ENCODE measurements around the gene NCOA3.

NCOA3 gene

GRCh38 chr20:47664744-47665143 is 163.1 kb downstream of the NCOA3 start:
- Histone ChIP-seq H3K4me2 (ENCODE audit: low read length) (no peak overlapping the region), H3K9me3 (ENCODE audit: control insufficient read depth, insufficient read depth, low read length) (no peaks in the 10 kb centered on the region), H3K27ac (ENCODE audit: low read depth, low read length) (no peak overlapping the region), H3K9me2 (replicated peaks; ENCODE audit: control insufficient read depth, low read length) (no peaks in the 10 kb centered on the region), H3K4me1 (ENCODE audit: control insufficient read depth, low read length) (peaks cover 3% of the 10 kb centered on the region; the same call in 1 of the 2 replicates), H4K20me1 (ENCODE audit: control insufficient read depth, insufficient read depth, low read depth, low read length) (peaks cover 10% of the 10 kb centered on the region), H3F3A (ENCODE audit: control insufficient read depth, insufficient read depth) (peaks cover 38% of the 10 kb centered on the region), H3K4me3 (ENCODE audit: low read length) (no peak overlapping the region), H3K36me3 (ENCODE audit: control insufficient read depth, low read length) (peaks cover 46% of the 10 kb centered on the region), H3K27me3 (ENCODE audit: control insufficient read depth, low read length) (no peaks in the 10 kb centered on the region), H3K79me2 (ENCODE audit: control insufficient read depth, low read length) (no peaks in the 10 kb centered on the region)
- no peak for TF ChIP-seq EZH2phosphoT487 (IDR thresholded peaks at IDR 0.05; ENCODE audit: borderline replicate concordance, low read length)
- no peak for TF ChIP-seq CTCF (IDR thresholded peaks at IDR 0.05; ENCODE audit: low read depth, low read length, poor library complexity, severe bottlenecking)

- H3K4me1 ChIP-seq (ENCODE audit: control insufficient read depth, low read length): peaks cover 3% of the 10 kb centered on the region; the same call in 1 of the 2 replicates
- no peaks in the 10 kb centered on the region for H3K9me2 ChIP-seq (replicated peaks; ENCODE audit: control insufficient read depth, low read length)
- H3K4me3 ChIP-seq (ENCODE audit: low read length): no peak overlapping the region
- no peak overlapping the region for H3K27ac ChIP-seq (ENCODE audit: low read depth, low read length)
- H3K36me3 ChIP-seq (ENCODE audit: control insufficient read depth, low read length): peaks cover 40% of the 10 kb centered on the region
- H3K27me3 ChIP-seq (ENCODE audit: control insufficient read depth, low read length): no peaks in the 10 kb centered on the region
- TF ChIP-seq CTCF (IDR thresholded peaks at IDR 0.05; ENCODE audit: low read depth, low read length, poor library complexity, severe bottlenecking): no peak
- TF ChIP-seq EZH2phosphoT487 (IDR thresholded peaks at IDR 0.05; ENCODE audit: borderline replicate concordance, low read length): no peak
- peaks cover 10% of the 10 kb centered on the region for H4K20me1 ChIP-seq (ENCODE audit: control insufficient read depth, insufficient read depth, low read depth, low read length)
- H3K4me2 ChIP-seq (ENCODE audit: low read length): no peak overlapping the region
- peaks cover 31% of the 10 kb centered on the region for H3F3A ChIP-seq (ENCODE audit: control insufficient read depth, insufficient read depth)
- H3K9me3 ChIP-seq (ENCODE audit: control insufficient read depth, insufficient read depth, low read length): no peaks in the 10 kb centered on the region
- no peaks in the 10 kb centered on the region for H3K79me2 ChIP-seq (ENCODE audit: control insufficient read depth, low read length)
These were observed 163.7 kb downstream of the NCOA3 start for GRCh38 chr20:47665221-47665991.

- Histone ChIP-seq H3K27ac (ENCODE audit: low read depth, low read length) (no peak overlapping the region), H3K9me3 (ENCODE audit: control insufficient read depth, insufficient read depth, low read length) (no peaks in the 10 kb centered on the region), H3F3A (ENCODE audit: control insufficient read depth, insufficient read depth) (peaks cover 29% of the 10 kb centered on the region), H3K4me1 (ENCODE audit: control insufficient read depth, low read length) (peaks cover 3% of the 10 kb centered on the region; the same call in 1 of the 2 replicates), H3K4me3 (ENCODE audit: low read length) (no peak overlapping the region), H3K27me3 (ENCODE audit: control insufficient read depth, low read length) (no peaks in the 10 kb centered on the region), H3K9me2 (replicated peaks; ENCODE audit: control insufficient read depth, low read length) (no peaks in the 10 kb centered on the region), H3K4me2 (ENCODE audit: low read length) (no peak overlapping the region), H3K36me3 (ENCODE audit: control insufficient read depth, low read length) (peaks cover 32% of the 10 kb centered on the region), H4K20me1 (ENCODE audit: control insufficient read depth, insufficient read depth, low read depth, low read length) (peaks cover 10% of the 10 kb centered on the region), H3K79me2 (ENCODE audit: control insufficient read depth, low read length) (no peaks in the 10 kb centered on the region)
- no peak for TF ChIP-seq EZH2phosphoT487 (IDR thresholded peaks at IDR 0.05; ENCODE audit: borderline replicate concordance, low read length)
- no peak for TF ChIP-seq CTCF (IDR thresholded peaks at IDR 0.05; ENCODE audit: low read depth, low read length, poor library complexity, severe bottlenecking)
These were observed 164.6 kb downstream of the NCOA3 start for GRCh38 chr20:47666304-47666703.
